Stimulated activated naive CD4-positive, alpha-beta T cell treated with Interleukin-2 at 50 U/mL for 16 hours (primary cell): ENCODE measurements around the gene UQCRH.

Experiments
- DNase-seq: peaks from one replicate; lab custom pipeline; 2025; lab: John Stamatoyannopoulos, UW

Gene UQCRH

GRCh38 chr1:46303038-46303871 is at the start of gene UQCRH, which contains the start of gene LRRC41:
UQCRH (plus strand) TSS chr1:46303698; CDS start chr1:46303767, 69 bp downstream.
LRRC41 (minus strand) TSS chr1:46303616; CDS start chr1:46303322, 294 bp downstream.
- DNase-seq: peak; percentile 92

DNA sequence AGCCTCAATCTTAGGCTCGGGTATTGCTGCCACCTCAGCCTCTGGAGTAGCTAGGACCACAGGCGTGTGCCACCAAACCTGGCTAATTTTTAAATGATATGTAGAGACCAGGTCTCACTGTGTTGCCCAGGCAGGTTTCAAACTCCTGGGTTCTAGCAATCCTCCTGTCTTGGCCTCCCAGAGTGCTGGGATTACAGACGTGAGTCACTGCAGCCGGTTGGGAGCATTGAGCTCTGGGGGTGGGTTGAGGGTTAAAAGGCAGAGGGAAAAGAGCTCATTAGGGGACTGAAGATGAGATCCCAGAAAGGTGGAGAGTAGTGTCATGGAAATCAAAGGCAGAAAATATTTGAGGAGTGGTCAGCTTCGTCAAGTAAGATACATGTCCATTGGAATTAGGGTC is 48.8 kb upstream of the UQCRH start:
- DNase-seq: no peak

DNA sequence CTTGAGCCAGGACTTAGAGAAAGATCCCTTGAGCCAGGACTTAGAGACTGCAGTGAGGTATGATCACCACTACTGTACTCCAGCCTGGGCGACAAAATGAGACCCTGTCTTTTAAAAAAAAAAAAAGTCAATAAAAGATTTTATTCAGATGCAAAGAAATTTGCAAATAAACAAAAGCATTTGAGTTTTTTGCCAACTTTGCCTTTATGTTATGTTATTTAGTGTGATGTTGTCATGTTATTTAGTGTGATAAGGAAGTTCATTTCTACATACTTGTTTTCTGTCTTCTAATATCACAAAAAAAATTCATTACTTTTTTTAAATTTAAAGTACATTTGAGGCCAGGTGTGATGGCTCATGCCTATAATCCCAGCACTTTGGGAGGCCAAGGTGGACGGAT is 47.0 kb upstream of the UQCRH start:
- DNase-seq: no peak

DNA sequence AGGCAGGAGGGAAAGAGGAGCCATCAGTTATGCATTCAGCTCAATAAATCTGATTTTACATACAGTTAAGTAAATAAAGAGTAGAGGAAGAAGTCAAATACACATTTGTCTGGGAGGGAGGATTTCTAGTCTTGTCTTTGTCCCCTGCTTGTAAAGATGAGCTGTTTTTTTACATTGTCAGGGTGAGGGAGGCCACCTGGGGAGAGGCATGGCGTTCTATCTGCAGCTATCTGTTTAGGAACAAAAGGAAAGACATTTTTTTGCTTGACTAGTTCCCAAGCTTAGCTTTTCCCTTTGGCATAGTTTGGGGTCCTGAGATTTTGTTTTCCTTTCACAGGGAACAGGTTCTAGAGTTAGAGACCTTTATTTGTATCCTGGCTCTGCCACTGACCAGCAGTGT is 41.0 kb upstream of the UQCRH start:
- DNase-seq: no peak

DNA sequence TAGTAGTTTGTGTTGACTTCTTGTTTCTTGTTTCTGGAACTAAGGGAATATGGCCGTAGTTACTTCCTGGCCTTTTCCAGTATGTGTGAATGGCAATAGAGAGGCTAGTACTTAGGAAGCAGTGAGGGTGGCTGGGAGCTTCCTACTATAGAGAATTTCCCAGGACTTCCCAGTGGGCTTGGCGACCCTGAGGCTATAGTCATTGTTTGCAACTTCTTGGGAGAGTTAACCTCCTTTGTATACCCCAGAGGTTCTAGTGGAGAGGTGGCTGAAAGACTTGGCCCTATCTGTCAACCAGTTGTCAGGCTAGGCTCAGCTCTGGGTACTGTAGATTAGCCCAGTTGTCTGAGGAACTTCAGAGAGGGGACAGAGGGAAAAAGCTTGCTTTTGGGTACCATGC is 40.4 kb upstream of the UQCRH start:
- no peak for DNase-seq

DNA sequence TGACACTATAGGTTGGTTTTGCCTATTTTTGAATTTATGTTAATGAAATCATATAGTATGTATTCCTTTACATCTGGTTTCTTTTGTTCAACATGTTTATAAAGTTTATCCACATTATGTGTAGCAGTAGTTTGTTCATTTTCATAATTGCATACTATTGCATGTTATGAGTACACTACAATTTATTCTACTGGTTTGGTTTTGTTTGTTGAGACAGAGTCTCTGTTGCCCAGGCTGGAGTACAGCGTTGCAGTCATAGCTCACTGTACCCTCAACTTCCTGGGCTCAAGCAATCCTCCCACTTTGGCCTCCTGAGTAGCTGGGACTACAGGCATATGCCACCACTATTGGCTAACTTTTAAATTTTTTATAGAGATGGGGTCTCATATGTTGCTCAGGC is 34.9 kb upstream of the UQCRH start:
- DNase-seq: no peak

DNA sequence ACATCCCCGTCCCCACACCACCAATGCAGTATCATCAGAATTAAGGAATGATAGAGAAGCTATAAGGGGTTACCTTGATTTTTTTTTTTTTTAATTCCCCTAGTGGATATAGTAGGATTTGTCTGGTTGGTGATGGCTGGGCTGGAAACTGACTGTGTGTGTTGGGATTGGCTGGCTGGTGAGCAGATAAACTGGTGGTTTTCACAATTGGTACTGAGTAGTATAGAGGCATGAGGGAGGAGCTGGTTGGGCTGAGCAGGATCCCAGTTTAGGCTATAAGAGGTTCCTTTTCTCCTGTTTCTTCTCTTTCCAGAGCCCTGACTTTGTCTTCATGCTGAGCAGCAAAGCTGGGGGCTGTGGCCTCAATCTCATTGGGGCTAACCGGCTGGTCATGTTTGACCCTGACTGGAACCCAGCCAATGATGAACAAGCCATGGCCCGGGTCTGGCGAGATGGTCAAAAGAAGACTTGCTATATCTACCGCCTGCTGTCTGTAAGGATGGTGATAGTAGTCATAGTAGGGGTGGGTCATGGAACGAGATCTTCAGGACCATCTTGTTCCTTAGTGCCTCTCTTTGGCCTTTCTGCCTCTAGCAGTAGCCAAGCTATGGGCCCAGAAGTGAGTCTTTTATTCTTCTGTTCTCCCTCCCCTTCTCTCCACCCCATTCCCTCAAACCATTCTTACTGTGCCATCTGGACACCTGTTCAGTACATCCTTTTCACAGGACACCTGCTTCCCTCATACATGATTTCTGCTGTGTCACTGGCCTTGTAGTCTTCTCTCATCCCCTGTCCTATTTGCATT is 29.1 kb upstream of the UQCRH start:
- DNase-seq: no peak

GRCh38 chr1:46275030-46275337 is 28.5 kb upstream of the UQCRH start:
- no peak for DNase-seq

DNA sequence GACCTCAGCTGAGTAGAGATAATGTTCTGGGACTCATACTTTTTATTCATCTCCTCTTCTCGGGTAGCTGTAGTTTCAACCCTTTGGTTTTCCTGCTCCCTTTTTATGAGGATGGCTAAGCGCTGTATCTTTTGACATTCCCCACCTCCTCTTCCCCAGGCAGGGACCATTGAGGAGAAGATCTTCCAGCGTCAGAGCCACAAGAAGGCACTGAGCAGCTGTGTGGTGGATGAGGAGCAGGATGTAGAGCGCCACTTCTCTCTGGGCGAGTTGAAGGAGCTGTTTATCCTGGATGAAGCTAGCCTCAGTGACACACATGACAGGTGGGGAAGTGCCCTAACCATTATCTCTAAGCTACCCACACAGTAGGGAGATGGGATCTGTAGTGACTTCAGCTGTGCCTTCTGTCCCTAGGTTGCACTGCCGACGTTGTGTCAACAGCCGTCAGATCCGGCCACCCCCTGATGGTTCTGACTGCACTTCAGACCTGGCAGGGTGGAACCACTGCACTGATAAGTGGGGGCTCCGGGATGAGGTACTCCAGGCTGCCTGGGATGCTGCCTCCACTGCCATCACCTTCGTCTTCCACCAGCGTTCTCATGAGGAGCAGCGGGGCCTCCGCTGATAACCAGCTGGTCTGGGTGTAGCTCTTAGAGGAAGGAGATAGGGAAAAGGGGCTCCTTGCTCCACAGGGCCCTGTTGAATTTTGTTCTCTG is 25.7 kb upstream of the UQCRH start:
- no peak for DNase-seq

DNA sequence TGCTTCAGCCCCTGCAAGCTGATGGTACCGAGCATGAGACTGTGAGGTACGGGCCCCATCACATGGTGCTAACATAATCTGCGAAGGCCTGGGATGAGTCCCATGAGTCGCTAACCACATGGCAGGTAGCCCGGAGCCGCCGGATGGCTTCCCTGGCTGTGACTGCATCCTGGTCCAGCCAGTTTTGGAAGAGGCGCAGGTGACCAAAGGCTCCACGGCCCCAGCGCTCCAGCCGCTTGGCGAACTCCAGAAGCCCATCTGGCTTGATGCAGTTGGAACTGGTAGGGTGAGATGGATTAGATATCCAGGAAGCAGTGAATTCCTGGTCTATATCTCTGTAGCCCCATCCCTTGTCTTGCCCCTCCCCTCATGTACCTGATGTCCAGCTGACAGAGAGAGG is 24.7 kb upstream of the UQCRH start:
- no peak for DNase-seq

DNA sequence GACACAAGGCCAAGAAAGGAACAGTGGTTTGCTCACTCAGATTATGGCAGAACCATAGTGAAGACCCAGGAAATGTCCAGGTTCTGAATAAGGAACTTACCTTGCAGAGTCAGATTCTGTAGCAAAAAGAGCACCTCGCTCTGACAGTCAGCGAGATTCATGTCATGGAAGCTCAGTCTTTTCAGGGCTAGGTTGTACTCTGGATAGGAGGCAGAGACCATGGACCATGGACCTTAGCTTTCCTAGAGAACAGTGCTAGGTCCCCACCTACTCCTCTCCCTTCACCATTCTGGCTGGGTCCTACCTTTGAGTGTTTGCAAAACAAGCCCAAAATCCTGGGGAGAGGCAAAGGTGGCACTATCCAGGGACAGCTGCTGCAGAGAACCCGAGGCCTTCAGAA is 23.4 kb upstream of the UQCRH start:
- DNase-seq: no peak

DNA sequence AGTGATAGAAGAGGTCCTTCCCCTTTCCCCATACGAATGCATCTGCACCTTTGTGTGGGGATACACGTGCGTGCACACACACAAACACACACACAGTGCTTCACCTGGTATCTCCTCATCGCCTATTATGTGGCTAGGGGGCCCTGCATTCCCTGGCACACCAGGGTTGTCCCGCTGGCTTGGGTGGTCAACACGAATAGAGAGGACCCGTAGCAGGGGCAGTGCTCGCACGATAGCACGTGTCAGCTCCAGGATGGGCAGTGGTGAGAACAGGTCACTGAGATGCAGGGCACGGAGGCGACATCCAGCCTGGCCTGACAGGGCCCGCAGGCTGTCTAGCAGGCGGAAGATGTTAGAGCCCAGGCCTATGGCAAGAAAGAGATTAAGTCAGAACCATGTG is 22.5 kb upstream of the UQCRH start:
- no peak for DNase-seq

- DNase-seq: no peak
Measured at GRCh38 chr1:46284058-46284457, 19.4 kb upstream of the UQCRH start.

GRCh38 chr1:46284597-46285564 is 18.6 kb upstream of the UQCRH start:
- no peak for DNase-seq

- peak; percentile 15 for DNase-seq
Measured at GRCh38 chr1:46285730-46286477, 17.6 kb upstream of the UQCRH start.

- DNase-seq: no peak
Measured at GRCh38 chr1:46288485-46289133, 14.9 kb upstream of the UQCRH start.

DNA sequence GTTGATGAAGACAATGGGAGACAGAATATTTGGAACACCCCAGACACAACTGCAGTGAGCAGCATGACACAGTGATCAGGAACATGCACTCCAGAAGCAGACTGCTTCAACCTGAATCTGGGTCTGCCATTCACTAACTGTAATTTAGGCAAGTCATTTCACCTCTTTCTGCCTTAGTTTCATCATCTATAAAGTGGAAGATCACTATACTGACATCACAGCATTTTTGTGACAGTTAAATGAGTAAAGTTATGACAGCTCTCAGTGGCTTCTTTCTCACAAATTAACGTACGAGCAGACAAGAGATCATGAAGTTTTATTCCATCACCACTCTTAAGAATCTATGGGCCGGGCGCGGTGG is 14.4 kb upstream of the UQCRH start:
- no peak for DNase-seq

DNA sequence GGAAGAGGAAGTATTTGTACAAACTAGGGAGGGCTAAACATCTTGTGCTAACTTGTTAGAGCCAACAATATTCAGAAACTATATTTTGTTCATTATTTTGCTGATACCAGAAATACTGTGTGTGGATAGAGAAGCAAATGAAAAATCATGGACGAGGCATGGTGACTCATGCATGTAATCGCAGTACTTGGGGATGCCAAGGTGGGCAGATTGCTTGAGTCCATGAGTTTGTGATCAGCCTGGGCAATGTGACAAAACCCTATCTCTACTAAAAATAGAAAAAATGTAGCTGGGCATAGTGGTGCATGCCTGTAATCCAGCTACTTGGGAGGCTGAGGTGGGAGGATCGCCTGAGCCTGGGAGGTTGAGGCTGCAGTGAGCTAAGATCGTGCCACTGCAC is 13.5 kb upstream of the UQCRH start:
- no peak for DNase-seq

DNA sequence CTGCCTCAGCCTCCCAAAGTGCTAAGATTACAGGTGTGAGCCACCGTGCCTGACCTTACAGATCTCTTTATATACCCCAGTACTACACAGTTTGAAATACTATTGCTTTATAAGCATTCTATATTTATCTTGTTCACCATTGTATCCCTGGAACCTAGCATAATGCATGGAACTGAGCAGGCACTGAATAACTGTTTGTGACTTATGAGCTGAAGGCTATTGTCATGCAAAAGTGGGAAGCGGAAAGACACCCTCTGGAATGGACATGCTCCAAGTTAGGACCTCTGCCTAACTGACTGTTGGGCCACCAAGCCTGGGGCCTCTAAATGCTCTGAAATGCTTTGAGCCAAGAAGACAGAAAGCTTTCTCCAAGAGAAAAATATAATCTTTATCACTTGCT is 8.2 kb upstream of the UQCRH start:
- DNase-seq: no peak

DNA sequence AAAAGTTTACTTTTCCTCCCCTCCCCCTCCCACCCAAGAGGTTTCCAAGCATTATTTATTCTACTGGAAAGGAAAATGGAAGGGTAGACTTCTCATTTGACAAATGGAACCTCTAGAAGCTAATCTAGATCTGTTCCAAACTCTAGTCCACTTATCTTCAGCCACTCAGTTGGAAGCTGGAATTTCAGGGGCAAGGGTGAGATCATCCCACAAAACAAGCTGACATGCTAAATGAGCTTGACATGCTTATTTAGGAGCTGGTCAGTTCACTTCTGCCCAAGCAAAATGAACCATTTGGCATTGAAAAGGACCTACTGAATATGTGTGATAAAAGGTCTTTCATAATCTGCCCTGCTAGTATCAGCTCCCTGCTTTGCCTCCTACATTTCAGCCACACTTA is 5.1 kb upstream of the UQCRH start:
- no peak for DNase-seq
